Myocyte (in vitro differentiated cells): ENCODE measurements around the gene TRAPPC6A. TPM values are rescaled to one million over a fixed set of nuclear protein-coding genes. Genes with fewer than 3 reads are reported as not detected.

Experiments
- DNase-seq: peaks from one replicate; pipeline ENCODE4 v3.0.0-alpha.2; 2012; ENCODE audit warnings: low read depth
- total RNA-seq: library from RNA; depleted of rRNA; stranded (reverse); fragments of >200 nt; gene quantifications from 2 replicates; pipeline ENCODE4 v1.2.3, GENCODE V29; 2014

TRAPPC6A gene
- total RNA-seq, 1 donor from 2014 or later: 26.9 TPM

DNA sequence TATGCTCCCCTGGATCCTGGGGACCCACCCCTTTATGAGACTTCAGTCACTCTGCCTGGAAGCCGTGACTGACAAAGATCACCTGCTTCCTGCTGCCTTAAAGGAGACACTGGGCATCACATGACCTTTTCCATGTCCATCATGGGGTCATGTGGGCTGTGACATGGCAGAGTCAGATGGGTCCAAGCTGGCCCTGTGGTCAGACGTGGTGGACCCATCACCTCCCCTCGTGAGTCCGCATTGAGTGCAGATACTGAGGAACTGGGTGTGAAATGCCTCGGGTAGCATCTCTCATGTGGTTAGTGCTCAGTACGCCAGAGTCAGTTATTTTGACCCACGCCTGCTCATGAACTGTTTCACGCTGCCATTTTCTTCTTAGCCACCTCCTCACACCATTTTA, 44.4 kb downstream of the TRAPPC6A start:
- no peak for DNase-seq

DNA sequence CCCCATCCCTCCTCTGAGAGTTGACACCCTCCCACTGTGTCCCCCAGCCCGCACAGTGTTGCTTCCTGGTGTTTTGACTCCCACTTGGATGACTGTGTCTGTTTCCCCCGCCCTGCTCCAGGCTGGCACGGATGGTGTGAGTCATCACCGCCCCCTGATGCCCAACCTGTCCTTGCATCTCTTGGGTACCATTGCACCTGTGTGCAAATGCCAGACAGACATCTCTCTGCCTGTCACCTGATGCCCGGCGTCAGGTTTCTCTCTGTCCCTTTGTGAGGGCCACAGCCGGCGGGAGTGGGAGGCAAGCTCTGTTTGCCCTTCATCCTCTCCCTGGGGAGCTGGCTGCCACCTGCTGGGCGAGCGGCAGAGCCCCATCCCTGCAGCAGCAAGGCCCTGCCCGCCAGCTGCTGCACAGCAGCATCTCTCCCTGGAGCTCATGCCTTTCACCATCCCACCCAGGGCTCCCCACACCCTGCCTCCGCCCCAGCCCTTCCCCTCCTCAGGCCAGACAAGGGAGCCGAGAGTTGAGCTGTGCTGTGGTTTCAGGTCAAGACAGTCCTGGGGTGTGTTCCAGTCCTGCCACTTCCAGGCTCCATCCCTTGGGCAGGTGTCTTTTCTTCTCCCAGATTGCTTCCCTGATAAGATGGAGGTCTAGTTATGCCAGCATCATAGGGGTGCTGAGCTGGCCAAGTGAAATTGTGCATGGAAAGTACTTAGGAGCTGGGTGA, 47.0 kb downstream of the TRAPPC6A start:
- peak; percentile 63 for DNase-seq

DNA sequence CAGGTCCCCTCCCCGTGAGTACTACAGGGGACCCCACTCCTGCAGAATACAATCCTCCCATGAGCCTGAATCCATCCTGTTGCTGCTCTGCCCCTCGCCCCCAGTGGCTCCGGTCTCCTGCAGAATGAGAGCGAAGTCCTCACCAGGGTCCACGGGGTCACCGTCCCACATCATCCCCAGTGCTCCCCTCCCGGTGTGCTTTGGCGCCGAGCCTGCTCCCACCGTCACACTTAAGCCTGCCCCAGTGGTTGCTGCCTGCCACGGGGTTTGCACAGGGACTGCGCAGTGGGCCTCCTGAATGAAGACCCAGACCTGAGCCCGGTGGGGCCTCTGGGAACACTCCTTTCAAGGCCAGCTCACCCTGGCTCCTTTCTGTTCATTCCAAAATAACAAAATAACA, 47.8 kb downstream of the TRAPPC6A start:
- DNase-seq: no peak

DNA sequence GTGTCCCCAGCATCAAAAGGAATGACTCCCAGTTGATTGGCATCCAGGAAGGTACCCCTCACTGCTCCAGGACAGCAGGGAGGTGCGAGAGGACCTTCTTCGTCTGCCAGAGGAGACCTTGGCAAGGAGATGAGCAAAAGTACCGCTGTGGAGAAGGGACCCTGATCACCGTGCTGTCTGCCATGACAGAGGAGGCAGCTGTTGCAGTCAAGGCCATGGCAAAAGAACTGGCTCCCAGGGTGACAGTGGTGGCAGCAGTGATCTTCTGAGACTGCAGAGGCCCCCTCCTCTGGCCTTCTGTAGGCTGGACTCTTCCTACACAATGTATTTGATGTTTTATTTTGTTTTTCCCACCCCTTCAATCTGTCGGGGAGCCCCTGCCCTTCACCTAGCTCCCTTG, 49.2 kb downstream of the TRAPPC6A start:
- DNase-seq: no peak

DNA sequence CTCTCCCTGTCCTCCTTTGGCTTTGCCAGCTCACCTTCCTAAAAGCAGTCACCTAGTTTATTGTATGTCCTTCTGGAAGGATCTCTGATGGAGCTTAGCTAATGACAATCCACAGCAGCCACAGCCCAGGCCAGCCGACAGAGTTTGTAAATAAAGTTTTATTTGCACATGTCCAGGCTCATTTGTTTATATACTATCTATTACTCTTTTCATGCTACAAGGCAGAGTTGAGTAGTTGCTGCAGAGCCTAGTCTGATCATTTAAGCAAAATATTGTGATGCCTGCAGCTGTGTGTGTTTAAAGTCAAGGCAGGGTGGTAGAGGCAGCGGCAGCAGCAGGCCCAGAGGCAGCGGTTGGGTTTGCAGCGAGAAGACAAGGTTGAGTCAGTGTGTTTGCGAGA, 49.9 kb downstream of the TRAPPC6A start:
- DNase-seq: no peak

DNA sequence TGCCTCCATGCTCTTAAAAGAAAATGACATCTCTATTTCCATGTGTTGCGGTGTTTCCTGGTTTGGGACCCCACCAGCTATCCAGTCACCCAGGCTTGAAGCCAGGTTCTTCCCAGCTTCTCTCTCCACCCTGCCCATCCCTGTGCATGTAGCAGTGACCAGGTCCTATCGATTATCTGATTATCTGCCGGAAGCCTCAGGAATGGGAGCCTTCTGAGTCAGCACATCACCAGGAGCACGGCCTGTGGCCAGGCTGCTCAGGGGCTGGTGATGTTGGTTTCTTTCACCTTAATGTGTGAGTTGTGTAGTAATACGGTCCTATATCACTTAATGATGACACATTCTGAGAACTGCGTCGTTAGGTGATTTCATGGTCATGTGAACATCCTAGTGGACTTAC, 51.4 kb downstream of the TRAPPC6A start:
- DNase-seq: no peak

DNA sequence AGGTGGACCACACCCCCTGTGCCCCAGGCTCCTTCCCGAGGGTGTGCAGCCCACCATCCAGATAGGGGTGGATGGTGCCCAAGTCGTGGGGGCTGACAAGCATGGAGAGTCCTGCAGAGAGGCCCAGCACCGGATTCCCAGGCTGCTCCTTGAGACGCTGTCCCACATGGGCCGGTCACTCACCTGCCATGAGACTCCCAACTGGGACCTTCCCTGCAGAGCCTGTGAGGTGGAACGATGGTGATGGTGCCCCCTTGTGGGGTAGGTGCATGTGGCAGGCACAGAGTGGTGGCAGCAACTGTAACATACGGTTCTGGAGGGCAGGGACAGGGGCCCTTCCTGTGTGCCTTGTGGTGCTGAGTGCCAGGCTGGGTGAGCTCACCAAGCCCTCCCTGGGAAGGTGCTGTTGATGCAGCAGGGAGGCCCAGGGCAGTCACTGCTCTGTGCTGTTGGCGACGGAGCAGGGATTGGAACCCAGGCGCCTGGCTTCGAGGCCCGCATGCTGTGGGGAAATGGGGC, 52.0 kb downstream of the TRAPPC6A start:
- DNase-seq: peak; percentile 63

DNA sequence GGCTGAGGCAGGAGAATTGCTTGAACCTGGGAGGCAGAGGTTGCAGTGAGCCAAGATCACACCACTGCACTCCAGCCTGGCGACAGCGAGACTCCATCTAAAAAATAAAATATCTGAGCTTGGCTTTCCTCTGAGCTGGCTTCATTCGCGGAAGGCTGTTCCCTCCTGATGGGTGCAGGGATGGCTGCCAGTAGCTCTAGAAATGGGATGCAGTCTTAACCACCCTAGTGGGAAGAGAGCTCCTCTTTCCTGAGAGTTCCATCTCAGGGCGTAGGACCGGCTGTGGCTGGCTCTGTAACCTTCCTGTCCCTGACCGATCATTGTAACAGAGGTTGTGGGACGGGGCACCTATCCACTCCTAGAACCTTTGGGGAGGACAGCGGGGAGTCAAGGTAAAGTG, 52.7 kb downstream of the TRAPPC6A start:
- DNase-seq: no peak

DNA sequence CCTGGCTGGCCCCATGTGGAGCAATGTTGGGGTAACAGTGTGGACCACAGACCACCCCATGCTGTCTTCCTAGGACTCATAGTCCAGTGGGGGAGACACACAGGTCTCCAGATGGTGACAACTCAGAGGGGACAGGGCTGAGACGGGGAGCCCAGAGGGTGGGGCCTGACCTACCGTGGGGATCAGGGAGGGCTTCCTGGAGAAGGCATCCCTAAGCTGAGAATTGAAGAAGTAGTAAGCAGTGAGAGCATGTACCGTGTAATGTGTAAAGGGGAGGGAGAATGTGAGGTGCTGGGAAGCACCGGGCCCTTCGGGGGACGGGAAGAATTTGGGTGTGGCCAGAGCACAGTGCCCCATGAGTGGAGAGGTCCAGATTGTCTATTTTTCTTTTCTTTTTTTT, 54.0 kb downstream of the TRAPPC6A start:
- no peak for DNase-seq

DNA sequence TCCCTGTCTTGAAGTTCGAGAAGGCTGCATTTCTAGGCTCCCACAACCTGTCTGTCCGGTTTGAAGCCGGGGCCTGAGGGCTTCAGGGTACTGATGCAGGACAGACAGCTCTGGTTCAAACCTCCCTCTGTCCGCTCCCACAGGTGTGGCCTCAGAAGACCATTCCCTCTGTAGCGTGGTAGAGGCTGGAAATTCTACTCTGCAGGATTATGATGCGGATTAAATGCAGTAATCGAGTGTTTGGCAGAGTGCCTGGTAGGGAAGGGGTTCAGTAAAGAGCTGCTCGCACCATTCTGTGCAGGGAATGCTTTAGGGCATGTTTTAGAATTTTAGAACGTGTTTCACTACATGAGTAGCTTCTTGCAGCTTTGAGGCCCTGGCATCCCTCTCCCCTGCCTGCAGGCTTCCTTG, 54.6 kb downstream of the TRAPPC6A start:
- DNase-seq: no peak

DNA sequence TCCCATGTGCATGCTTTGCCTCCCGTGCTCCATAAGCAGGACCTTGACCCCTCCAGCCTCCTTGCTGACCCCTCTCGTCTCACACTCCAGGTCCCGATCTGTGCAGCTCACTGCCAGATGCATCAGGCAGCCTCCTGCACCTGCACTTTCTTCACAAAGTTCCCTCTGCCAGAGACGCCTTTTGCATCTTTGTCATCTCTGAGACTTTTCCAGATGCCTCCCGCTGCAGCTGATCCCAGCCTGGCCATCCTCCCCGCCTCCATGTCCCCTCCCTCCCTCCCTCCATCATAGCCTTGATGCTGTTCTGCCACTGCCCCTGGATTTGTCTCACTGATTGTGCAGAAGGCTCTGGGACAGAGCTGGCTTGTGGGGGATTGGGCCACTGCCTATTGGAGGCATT, 55.2 kb downstream of the TRAPPC6A start:
- DNase-seq: no peak

DNA sequence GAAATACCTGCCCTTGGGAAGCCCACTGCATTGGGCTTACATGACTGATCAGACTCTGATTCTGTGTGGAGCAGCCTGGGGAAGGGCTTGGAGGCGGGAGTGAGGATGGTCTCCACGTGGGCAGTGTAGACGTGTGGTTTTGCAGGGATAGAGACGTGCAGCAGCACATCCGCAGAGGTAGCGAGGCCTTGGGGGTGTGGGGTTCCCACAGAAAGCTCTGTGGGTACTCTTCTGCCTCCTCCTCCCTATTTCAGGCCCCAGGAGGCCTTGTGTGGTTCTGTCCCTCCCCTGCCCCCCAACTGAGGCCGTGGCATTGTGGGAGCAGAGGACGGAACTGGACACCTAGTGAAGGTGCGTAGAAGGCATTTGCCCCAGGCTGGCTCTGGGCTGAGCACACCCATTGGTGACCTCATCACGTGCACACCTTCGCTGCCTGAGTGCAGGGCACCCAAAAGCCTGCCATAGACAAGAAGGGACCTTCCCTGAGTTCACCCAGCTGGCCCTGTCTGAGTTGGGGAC, 56.2 kb downstream of the TRAPPC6A start:
- no peak for DNase-seq

DNA sequence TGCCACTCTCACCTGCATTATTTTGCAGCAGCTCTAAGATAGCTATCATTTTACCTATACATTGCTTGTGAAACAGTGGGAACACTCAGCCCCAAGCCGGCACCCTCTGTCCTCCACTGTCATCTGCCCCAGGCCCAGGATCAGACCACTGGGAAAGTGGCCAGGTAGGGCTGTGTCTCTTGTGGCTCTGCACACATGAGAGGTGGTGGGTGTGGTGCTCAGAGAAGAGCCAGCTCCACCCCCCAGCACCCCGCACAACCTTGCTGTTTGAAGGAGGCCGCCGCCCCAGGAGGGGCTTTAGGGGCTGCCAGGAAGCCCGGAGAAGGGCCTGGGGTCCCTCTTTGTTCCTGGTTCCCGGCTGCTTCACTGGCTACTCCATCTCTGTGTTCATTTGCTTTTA, 58.5 kb downstream of the TRAPPC6A start:
- DNase-seq: no peak

DNA sequence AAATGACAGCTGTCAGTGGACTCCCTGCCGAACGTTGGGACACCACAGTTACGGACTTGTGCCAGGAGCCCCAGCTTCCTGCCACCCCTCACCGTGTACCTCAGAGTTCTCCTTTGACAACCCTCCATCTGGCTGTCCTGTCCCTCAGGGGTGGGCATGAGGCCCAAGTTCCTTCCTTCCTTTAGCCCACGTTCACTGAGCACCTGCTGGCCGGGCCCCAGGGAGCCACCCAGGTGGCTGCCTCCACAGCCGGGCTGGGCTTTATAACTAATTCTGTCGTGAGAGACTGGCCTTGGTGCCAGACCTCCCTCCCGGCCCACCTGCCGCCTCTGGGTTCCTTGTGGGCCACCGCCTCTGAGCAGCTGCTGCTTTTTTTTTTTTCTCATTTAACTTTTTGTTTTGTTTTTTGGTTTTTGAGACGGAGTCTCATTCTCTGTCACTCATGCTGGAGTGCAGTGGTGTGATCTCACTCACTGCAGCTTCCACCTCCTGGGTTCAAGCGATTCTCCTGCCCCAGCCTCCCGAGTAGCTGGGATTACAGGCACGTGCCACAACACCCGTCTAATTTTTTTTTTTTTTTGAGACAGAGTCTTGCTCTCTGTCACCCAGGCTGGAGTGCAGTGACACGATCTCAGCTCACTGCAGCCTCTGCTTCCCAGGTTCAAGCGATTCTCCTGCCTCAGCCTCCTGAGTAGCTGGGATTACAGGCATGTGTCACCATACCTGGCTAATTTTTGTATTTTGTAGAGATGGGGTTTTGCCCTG, 59.3 kb downstream of the TRAPPC6A start:
- DNase-seq: peak; percentile 79

DNA sequence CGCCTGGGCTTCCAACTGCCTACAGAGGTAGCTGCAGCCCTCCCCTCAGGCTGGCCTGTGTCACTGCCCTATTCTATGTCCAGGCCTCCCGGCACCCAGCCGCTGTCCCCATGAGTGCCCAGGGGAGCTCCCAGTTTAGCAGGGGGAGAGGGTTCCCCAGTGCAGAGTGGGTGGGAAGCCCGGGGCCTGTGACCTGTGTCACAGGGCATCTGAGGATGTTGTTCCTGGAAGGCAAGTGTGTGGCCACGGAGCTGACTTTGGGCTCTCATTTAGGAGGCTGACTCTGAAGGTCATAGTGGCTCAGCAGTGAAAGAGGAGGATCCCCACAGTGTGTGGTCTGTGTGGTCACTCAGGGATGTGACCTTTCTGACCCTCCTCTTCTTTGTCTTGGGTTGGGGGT, 59.9 kb downstream of the TRAPPC6A start:
- DNase-seq: peak; percentile 71

DNA sequence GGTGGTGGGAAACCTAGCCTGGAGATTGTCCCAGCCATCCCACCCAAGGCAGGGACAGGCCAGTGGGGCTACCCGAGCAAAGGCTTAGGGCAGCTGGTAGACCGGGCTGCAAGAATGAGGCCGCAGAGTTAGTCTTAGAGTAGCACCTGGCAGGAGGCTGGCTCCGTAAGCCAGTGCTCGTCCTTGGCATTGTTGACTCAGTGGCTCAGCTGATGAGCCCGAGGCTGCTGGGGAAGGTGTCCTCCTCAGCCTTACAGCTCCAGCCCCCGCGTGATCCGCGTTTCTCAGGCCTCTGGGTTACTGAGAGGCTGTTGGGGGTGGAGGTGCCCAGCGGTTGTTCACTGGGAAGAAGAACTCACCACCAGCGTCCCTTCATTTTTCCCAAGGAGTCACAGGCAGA, 60.4 kb downstream of the TRAPPC6A start:
- DNase-seq: no peak

DNA sequence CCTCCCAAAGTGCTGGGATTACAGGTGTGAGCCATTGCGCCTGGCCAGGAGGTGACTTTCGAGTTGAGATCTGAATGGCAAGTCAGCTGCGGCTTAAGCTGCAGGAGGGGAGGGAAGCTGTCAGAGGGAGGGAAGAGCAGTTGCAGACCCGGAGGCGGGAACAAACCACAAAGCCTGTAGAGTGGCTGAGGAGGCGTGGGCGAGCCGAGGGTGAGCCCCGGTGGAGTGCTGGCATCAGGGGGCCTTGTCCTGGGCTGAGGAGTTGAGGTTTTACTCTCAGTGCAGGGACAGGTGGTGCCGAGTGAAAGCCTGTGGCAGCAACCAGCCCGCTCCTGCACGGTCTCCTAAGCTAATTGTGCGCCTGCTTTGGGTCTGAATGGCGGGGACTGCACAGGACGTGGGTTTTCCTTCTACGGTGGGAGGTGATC, 60.9 kb downstream of the TRAPPC6A start:
- peak; percentile 88 for DNase-seq

DNA sequence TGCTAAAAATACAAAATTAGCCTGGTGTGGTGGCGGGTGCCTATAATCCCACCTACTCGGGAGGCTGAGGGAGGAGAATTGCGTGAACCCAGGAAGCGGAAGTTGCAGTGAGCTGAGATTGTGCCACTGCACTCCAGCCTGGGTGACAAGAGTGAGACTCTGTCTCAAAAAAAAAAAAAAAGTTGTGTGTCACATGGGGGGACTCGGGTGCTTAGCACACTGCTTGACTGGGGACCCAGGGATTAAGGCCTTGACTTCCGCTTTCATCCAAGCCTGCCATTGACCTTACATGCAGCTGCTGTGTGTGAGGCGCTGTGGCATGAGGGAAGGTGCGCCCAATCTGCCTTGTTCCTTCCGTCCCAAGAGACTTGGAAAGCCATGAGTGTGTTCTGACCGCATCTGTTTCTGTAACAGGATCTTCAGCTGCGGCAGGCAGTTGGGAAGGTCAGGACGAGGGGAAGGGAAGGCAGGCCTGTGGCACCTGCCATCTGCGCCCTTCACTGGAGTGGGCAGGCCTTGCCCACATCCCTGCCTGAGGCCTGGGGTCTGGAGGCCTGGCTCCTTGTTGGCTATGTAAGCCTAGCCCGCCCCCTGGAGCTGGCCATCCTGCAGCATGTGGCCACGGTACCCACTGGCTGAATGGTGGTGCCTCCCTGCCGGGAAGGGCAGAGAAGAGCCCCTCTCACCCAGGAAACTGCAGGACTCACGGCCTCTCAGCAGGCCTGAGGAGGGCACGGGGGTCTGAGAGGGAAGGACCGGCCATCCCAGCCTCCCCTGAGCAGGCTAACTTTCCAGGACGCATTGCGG, 62.0 kb downstream of the TRAPPC6A start:
- peak; percentile 100 for DNase-seq

DNA sequence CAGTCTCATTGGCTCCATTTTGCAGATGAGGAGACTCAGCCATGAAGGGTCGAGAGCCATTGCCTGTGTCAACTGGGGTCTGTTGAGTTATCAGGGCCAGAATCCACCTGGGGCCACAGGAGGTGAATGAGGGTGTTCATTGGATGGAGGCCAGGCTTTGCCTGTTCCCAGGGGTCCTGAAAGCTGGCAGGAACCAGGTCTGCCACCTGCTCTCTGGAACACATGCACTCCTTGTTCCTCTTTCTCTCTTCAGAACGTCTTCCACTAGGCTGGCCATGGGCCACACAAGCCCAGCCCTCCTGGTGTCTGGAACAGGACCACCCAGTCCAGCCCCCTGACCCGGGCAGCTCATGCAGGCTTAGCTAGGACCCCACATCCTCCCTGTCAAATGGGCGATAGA, 63.9 kb downstream of the TRAPPC6A start:
- DNase-seq: no peak

DNA sequence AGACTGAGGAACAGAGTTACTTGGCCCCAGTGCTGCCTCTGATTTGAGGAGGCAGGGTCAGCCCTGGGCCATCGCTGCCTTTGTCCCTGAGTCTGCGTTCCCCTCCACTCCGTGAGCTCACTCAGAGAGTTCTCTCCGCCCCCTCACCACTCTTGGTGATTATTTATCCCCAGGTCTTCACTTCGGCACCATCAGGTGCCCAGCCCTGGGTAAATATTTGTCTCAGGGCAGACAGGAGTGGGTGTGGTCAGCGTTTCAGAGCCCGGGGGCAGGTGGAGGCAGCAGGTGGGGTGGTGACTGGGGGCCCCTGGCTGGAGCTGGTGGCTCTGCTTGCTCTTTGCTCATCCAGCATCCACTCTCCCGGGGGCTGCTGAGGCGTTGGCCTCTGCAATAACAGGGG, 64.4 kb downstream of the TRAPPC6A start:
- no peak for DNase-seq
